ENCODE data around the gene RNF181.
A peak's percentile ranks its signal among the peaks of the same experiment; 100 is the strongest.
"Not testable (repeated sequence)": the region's sequence is repeated elsewhere in the genome, so short reads cannot be mapped to it uniquely, and the experiment has no call there.

Gene RNF181

DNA sequence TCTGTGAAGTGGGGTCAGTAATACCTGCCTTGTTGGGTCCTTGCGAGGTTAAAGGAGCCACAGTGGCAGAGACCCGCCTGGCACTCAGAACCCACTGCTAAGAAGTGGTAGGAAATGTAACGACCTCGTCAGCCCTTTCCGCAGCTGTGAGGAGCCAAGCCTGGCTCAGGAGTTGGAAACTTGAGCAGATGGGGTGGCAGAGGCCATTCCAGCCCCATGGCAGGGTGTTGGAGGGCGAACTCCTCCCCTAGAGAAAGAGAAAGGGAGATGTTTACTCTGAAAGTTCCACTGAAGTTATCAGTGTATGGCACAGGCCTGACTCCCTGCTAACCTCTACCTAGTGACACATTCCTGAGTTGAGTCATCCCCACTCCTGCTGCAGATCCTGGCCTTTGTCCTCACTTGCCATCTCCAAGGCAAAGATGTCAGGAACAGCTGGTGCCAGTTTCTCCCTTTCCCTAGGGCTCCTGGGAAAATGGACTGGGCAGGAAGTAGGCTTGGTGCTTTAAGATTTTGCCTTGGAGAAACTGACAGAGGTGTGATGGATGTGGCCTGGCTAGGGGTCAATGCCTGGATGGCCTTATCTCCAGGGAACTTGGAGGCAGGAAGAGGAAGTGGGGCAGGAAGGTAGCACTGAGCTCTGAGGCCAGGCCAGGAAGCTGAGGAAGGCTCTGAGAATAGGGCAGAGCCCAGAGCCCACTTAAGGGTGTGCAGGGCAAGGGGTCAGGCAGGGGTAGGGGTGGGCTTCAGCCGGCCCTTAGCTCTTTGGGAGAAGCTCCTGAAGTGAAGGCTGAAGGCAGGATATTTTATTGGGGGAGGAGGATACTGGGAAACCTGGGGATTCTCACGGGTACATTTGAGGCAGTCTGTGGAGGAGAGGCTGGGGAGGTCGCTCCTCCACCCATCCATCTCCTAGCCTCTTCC lies 10.4 kb upstream of the RNF181 start:
- H3K4me1 Mint-ChIP-seq, result peaks cover 61% of the 10 kb centered on the region
- no peaks in the 10 kb centered on the region for H3K27me3 Mint-ChIP-seq
- H3K36me3 Mint-ChIP-seq, result no peaks in the 10 kb centered on the region
- H3K9me3 Mint-ChIP-seq, result no peaks in the 10 kb centered on the region
- peak overlapping the region; percentile 84 for H3K4me3 Mint-ChIP-seq
- H3K27ac Mint-ChIP-seq, result peak overlapping the region; percentile 94

DNA sequence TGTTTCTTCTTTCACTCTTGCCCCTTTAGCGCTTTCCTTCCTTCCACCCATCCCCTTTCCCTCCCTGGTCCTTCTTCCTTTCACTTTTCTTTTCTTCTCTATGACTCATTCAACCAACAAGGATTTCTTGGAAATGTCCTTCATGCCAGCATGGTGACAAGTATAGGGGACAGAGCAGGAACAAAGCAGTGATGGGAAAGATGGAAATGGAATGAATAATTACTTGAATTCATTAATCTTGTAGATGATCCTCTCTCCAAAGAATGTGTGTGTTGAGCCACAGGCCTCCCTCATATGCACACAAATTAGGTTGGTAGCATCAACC lies 9.8 kb upstream of the RNF181 start:
- Mint-ChIP-seq H3K27me3 (no peaks in the 10 kb centered on the region), H3K9me3 (no peaks in the 10 kb centered on the region), H3K36me3 (no peaks in the 10 kb centered on the region), H3K4me1 (peaks cover 61% of the 10 kb centered on the region), H3K27ac (peak overlapping the region; percentile 94), H3K4me3 (peak overlapping the region; percentile 57)

DNA sequence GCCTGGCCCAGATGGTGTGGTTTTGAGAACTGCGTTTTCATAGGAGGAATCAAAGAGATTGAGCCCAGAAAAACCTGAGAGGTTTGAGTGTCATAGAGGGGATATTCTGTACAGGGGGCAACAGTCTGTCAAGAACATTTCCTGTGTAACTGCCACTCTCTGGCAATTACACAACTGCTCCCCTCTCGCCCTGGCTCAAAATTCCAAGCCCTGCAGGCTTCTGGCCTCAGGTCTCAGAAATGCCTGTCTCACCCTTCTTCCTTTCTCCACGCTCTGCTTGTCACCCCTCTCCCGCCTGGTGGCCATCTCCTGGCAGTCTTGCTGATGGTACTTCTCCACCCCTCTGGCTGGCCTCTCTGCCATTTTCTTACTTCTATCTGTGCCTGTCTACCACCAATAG lies 7.3 kb upstream of the RNF181 start:
- Mint-ChIP-seq H3K4me1 (peaks cover 48% of the 10 kb centered on the region), H3K27ac (peak overlapping the region; percentile 53), H3K9me3 (no peaks in the 10 kb centered on the region), H3K27me3 (no peaks in the 10 kb centered on the region), H3K4me3 (no peak overlapping the region), H3K36me3 (no peaks in the 10 kb centered on the region)

DNA sequence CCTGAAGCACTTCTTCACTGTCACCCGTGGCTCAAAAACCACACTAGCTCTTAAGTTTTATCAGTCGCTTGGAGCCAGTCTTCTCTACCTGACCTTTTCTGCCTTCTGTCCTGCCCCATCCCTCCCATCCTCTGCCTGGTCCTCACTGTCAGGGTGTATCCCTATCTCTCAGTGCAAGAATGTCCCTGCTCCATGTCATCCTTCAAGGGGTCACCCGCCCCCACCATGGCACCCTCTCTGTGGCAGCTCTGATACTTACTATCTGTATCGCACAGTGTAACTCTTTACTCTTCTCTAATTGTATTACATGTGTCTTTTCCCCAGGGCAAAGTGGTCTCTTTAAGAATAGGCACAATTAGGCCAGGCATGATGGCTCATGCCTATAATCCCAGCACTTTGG lies 6.9 kb upstream of the RNF181 start:
- Mint-ChIP-seq H3K4me3 (no peak overlapping the region), H3K27ac (peak overlapping the region; percentile 53), H3K4me1 (peaks cover 44% of the 10 kb centered on the region)

DNA sequence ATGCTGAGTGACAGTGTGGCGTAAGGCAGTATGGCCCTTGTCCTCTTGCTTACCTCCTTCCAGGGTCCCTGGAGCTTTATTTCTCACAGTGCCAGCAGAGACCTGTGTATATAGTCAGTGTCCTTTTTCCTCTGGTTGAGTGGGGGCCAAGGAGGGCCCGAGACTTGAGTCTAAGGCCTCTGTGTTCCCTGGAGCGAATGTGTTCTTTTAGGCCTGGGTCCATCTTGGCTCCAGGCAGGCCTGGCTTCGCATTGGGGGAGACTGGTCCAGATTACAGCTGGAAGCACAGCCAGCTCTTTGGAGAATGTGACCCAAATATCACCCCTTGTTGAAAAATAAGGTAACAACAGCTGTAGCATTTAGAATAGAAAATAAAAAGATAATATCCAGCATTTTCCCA lies 6.4 kb upstream of the RNF181 start:
- Mint-ChIP-seq H3K27me3 (no peaks in the 10 kb centered on the region), H3K27ac (no peak overlapping the region), H3K36me3 (no peaks in the 10 kb centered on the region), H3K9me3 (no peaks in the 10 kb centered on the region), H3K4me1 (peaks cover 44% of the 10 kb centered on the region), H3K4me3 (no peak overlapping the region)

More for the DNA sequence above, 6.9 kb upstream of the RNF181 start:
- Mint-ChIP-seq H3K27me3 (no peaks in the 10 kb centered on the region), H3K9me3 (no peaks in the 10 kb centered on the region), H3K36me3 (no peaks in the 10 kb centered on the region)

DNA sequence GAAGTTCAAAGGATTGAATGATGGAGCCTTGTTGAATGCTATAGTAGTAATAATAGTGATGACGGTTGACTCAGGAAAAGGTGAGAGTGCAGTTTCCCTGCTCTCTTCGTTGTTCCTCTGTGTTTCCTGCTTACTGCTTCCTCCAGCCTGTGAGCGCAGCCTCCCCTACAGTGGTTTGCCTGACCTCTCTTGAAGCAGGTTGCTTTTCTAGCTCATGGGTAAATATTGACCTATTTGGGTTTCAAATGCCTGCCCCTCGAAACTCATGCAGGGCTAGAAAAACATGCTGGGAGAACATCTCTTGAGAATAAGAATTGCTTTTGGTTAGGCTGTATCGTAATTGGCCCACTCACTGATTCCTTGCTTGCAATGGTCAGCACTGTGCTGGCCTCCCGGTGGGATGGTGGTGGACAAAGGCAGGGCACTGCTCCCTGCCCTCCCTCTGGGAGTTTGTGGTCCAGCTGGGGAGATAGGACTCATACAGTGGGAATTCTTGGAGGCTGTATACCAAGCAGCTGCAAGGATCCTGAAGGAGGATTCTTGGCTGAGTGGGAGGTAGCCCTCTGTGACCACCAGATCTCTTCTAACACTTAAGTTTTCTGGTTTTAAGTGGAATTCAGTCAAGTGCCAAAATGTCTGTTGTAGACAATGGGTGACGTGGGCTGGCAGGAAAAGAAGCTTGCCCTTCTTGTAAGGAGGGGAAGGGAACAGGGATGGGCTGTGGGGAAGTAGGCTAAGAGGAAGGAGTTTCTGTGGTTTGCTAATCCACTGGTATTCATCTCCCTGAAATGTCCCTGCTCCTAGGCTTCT lies 5.4 kb upstream of the RNF181 start:
- Mint-ChIP-seq H3K4me1 (peaks cover 48% of the 10 kb centered on the region), H3K36me3 (no peaks in the 10 kb centered on the region), H3K27ac (no peak overlapping the region), H3K4me3 (no peak overlapping the region), H3K9me3 (no peaks in the 10 kb centered on the region), H3K27me3 (no peaks in the 10 kb centered on the region)

DNA sequence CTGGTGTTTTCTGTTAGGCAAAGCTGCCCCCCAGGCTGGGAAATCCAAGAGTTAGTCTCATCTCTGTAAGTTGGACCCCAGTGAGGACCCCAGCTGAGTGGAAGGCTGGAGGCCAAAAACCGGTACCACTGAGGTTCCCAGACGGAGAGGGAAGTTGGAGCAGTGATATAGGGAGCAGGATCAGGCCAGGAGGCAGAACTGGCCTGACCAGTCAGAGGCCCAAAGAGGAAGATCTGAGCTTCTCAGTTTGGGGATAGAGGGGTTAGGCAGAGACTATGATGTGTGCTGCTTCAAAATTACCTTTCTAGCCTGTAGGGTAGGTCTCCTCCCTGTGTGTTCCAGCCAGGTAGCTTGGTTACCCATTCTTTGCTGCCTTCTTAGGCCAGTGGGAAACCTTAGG lies 4.6 kb upstream of the RNF181 start:
- Mint-ChIP-seq H3K4me3 (no peak overlapping the region), H3K27me3 (no peaks in the 10 kb centered on the region), H3K4me1 (peaks cover 48% of the 10 kb centered on the region), H3K36me3 (no peaks in the 10 kb centered on the region), H3K27ac (no peak overlapping the region), H3K9me3 (no peaks in the 10 kb centered on the region)

DNA sequence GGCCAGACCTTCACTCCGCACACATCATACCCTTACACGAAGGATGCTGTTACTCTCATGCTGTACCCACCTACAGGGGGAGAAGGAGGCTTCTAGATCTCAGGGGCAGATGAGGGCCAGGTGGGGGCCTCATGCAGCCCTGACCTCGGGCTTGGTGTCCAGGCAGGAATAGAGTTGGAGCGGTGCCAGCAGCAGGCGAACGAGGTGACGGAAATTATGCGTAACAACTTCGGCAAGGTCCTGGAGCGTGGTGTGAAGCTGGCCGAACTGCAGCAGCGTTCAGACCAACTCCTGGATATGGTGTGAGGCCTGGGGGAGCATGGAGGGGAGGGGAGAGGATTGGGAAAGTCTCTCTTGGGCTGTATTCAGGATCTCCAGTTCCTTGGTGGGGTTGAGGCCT lies 4.0 kb upstream of the RNF181 start:
- Mint-ChIP-seq H3K4me1 (peaks cover 51% of the 10 kb centered on the region), H3K4me3 (no peak overlapping the region), H3K27me3 (no peaks in the 10 kb centered on the region), H3K27ac (peak overlapping the region; percentile 65), H3K36me3 (no peaks in the 10 kb centered on the region), H3K9me3 (no peaks in the 10 kb centered on the region)

DNA sequence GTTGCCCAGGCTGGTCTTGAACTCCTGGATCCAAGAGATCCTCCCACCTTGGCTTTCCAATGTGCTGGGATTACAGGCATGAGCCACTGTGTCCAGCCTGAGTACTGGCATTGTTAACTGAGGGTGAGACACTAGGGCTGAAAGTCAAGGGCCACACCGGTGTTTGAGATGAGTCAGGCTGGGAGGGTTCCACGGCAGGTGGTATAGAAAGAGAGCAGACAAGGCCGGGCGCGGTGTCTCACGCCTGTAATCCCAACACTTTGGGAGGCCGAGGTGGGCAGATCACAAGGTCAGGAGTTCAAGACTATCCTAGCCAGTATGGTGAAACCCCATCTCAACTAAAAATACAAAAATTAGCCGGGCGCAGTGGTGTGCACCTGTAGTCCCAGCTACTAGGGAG lies 3.2 kb upstream of the RNF181 start:
- H3K36me3 Mint-ChIP-seq, H3K27me3 Mint-ChIP-seq, H3K9me3 Mint-ChIP-seq, H3K27ac Mint-ChIP-seq, H3K4me3 Mint-ChIP-seq: not testable (repeated sequence)
- peaks cover 58% of the 10 kb centered on the region for H3K4me1 Mint-ChIP-seq

DNA sequence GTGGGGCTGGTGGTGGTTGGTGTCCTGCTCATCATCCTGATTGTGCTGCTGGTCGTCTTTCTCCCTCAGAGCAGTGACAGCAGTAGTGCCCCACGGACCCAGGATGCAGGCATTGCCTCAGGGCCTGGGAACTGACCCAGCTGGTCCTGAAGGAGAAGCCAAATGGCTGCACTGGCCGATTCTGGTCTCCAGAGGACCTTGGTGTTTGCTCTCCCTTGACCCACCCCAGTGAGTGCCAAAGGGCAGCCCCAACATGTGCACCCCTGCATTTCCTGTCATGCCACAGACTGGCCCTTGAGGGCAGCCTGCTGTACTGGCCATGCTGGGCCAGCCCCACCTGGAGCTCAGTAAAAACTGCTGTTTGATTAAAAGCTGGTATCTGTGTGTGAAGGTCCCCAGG lies 2.5 kb upstream of the RNF181 start:
- Mint-ChIP-seq H3K4me1 (peaks cover 51% of the 10 kb centered on the region), H3K36me3 (no peaks in the 10 kb centered on the region), H3K4me3 (no peak overlapping the region), H3K9me3 (no peaks in the 10 kb centered on the region), H3K27me3 (no peaks in the 10 kb centered on the region), H3K27ac (no peak overlapping the region)

DNA sequence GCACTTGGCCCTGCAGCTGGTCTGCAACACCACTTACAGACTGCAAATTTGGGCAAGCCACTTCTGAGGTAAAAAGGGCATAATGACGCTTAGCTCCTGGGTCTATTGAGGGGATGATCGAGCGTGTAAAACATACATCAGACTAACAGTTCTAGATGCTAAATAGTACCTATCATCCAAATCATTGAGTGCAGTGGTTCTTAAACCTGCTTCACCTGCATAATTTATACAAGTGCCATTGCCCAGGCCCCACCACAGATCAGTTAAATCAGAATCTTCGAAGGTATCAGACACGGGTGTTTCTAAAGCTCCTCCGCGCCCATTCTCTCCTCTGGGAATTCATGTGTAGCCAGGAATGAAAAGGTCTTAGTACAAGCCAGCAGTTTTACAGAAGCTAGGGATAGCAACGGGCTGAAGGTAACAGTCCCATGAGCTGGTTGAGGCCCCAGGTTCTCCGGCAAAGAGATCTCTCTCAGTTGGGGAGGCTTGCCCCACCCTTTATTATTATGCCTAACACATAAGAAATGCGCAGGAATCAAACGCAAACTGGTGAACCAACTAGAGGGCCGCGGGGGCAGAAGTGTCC lies 737 bp upstream of the RNF181 start:
- H3K4me1 Mint-ChIP-seq, result peaks cover 42% of the 10 kb centered on the region
- no peaks in the 10 kb centered on the region for H3K27me3 Mint-ChIP-seq
- peak overlapping the region; percentile 99 for H3K4me3 Mint-ChIP-seq
- no peaks in the 10 kb centered on the region for H3K36me3 Mint-ChIP-seq
- peak overlapping the region; percentile 97 for H3K27ac Mint-ChIP-seq
- no peaks in the 10 kb centered on the region for H3K9me3 Mint-ChIP-seq

DNA sequence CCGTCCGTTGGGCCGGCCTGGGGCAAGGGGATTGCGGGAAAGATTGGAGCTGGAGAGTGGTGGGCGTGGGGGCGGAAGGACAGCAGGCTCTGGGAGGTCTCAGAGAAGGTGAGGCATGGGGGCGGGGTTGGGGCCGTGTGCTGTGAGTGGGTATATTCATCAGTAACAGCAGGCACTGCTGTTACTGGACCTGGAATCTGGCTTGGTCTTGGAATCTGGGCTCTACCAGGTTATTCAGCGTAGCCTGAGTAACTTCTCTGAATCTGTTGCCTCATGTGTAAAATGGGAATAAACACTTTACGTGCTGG lies 435 bp downstream of the RNF181 start:
- no peaks in the 10 kb centered on the region for H3K36me3 Mint-ChIP-seq
- H3K27me3 Mint-ChIP-seq, result no peaks in the 10 kb centered on the region
- peaks cover 33% of the 10 kb centered on the region for H3K4me1 Mint-ChIP-seq
- peak overlapping the region; percentile 99 for H3K4me3 Mint-ChIP-seq
- H3K27ac Mint-ChIP-seq, result peak overlapping the region; percentile 97
- H3K9me3 Mint-ChIP-seq, result no peaks in the 10 kb centered on the region

DNA sequence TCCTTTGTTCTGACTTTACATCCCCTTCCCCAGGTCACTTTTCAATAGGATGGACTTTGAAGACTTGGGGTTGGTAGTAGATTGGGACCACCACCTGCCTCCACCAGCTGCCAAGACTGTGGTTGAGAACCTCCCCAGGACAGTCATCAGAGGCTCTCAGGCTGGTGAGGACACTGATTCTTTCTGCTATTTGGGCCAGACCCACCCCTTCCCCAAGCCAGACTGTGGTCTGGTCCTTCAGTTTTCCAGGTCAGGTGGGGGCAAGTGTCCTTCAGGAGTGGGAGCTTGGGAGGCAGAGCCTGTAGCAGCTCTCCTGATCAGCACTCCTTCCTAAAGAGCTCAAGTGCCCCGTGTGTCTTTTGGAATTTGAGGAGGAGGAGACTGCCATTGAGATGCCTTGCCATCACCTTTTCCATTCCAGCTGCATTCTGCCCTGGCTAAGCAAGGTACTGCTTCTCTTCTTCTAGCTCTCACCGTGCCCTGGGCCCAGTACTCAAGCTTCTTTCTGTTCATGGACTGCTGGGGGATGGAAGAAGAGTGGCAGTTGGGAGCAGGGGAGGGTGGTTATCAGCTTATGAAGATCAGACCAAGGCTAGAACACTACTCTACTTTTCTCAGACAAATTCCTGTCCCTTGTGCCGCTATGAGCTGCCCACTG lies 1.1 kb downstream of the RNF181 start:
- H3K4me3 Mint-ChIP-seq, result peak overlapping the region; percentile 99
- peaks cover 33% of the 10 kb centered on the region for H3K4me1 Mint-ChIP-seq
- no peaks in the 10 kb centered on the region for H3K27me3 Mint-ChIP-seq
- no peaks in the 10 kb centered on the region for H3K36me3 Mint-ChIP-seq
- H3K27ac Mint-ChIP-seq, result peak overlapping the region; percentile 59
- H3K9me3 Mint-ChIP-seq, result no peaks in the 10 kb centered on the region

DNA sequence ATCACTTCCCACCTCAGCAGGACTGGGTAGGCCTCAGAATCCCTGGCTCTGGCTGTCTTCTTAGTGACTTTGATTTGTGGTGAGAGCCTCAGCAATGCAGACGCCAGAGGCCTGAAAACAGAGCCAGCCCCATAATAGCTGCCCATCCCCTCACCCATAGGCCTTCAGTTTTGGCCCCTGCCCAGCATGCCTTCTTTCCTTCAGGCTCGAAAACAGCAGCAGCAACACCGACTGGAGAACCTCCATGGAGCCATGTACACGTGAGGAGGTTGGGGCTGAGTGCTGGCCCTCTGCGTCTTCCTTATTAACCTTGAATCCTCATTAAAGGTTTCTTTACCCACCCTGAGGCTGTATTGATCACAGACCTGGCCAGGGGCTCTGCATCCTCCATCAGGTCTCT lies 1.7 kb downstream of the RNF181 start:
- Mint-ChIP-seq H3K4me1 (peaks cover 33% of the 10 kb centered on the region), H3K4me3 (peak overlapping the region; percentile 99), H3K27ac (no peak overlapping the region), H3K9me3 (no peaks in the 10 kb centered on the region), H3K36me3 (no peaks in the 10 kb centered on the region), H3K27me3 (no peaks in the 10 kb centered on the region)

DNA sequence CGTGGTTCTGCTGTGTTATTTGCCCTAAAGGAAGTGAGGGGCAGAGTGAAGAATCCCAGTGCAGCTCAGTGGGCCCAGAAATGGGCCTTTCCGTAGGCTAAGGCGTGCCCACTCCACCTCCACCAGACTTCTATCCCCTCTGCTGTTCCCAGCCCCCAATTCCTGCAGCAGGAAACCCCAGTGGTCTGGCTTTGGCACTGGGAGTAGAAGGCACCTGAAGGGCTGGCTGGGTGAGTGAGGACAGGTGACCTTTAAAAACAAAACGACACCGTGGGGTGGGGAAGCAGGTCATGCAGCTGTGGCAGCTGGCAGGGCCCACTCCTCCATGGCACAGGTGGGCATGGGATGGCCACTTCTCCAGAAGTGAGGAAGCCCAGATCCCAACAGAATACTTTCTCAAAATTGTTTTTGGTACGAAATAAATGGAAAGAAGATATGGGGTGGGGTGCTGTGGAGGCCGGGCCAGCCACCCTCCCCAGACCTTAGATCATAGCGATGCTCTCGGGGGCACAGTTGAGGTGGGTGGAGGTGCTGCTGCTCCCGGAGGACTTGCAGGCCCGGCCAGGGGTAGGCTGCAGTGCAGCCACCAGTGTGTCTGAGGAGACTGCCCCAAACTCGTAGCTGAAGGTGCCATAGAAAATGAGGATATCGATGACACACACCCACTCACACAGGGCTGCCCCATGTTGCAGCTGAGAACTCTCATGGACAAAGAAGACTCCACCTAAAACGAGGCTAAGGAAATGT lies 3.2 kb downstream of the RNF181 start:
- no peak overlapping the region for H3K27ac Mint-ChIP-seq
- no peaks in the 10 kb centered on the region for H3K36me3 Mint-ChIP-seq
- H3K27me3 Mint-ChIP-seq, result no peaks in the 10 kb centered on the region
- H3K4me3 Mint-ChIP-seq, result no peak overlapping the region
- H3K9me3 Mint-ChIP-seq, result no peaks in the 10 kb centered on the region
- peaks cover 40% of the 10 kb centered on the region for H3K4me1 Mint-ChIP-seq
